HEK293T (cell line): ENCODE measurements around the gene TARBP1.
A peak's percentile ranks its signal among the peaks of the same experiment; 100 is the strongest.

Experiments used
- CTCF ChIA-PET: fragments of 350-600 bp; formaldehyde crosslinking; extraction: SDS; loops from one replicate; lab custom pipeline; 2021; ENCODE audit warnings: antibody characterized with exemption, inconsistent platforms; lab: Yijun Ruan, JAX
- POLR2A ChIA-PET: fragments of 350-600 bp; formaldehyde crosslinking; extraction: SDS; loops from one replicate; lab custom pipeline; 2020; ENCODE audit warnings: antibody characterized with exemption, inconsistent platforms; lab: Yijun Ruan, JAX
- DNase-seq: peaks from one replicate; pipeline ENCODE4 v3.0.0; 2012; ENCODE audit warnings: mixed read lengths; ENCODE audit errors: extremely low spot score
- ARNT ChIP-seq: fragments of 450-650 bp; IDR thresholded peaks from 2 replicates; pipeline ENCODE4 v1.6.1; 2017; ENCODE audit warnings: mild to moderate bottlenecking
- BHLHE40 ChIP-seq: fragments of 450-650 bp; IDR thresholded peaks from 2 replicates; pipeline ENCODE4 v1.6.1; 2016; ENCODE audit warnings: mild to moderate bottlenecking, moderate library complexity, borderline replicate concordance
- CTBP1 ChIP-seq: fragments of 450-650 bp; IDR thresholded peaks from 2 replicates; pipeline ENCODE4 v1.6.1; 2016; ENCODE audit warnings: borderline replicate concordance
- ELF4 ChIP-seq: fragments of 450-650 bp; IDR thresholded peaks from 2 replicates; pipeline ENCODE4 v1.6.1; 2017; ENCODE audit warnings: antibody characterized with exemption
- FOXA1 ChIP-seq: fragments of 450-650 bp; IDR thresholded peaks from 2 replicates; pipeline ENCODE4 v1.6.1; 2016; ENCODE audit warnings: mild to moderate bottlenecking
- FOXK2 ChIP-seq: fragments of 450-650 bp; IDR thresholded peaks from 2 replicates; pipeline ENCODE4 v1.6.1; 2016; ENCODE audit warnings: mild to moderate bottlenecking
- FOXM1 ChIP-seq: fragments of 450-650 bp; IDR thresholded peaks from 2 replicates; pipeline ENCODE4 v1.6.1; 2017; ENCODE audit warnings: mild to moderate bottlenecking, borderline replicate concordance
- HDGF ChIP-seq: fragments of 450-650 bp; IDR thresholded peaks from 2 replicates; pipeline ENCODE4 v1.6.1; 2017; ENCODE audit warnings: antibody characterized with exemption, borderline replicate concordance
- L3MBTL2 ChIP-seq: fragments of 450-650 bp; conservative IDR thresholded peaks from 2 replicates; pipeline ENCODE4 v1.6.1; 2016; ENCODE audit warnings: mild to moderate bottlenecking
- LEF1 ChIP-seq: fragments of 450-650 bp; IDR thresholded peaks from 2 replicates; pipeline ENCODE4 v1.6.1; 2017; ENCODE audit warnings: mild to moderate bottlenecking, borderline replicate concordance
- NFRKB ChIP-seq: fragments of 450-650 bp; IDR thresholded peaks from 2 replicates; pipeline ENCODE4 v1.6.1; 2016; ENCODE audit warnings: mild to moderate bottlenecking, moderate library complexity
- PKNOX1 ChIP-seq: fragments of 450-650 bp; IDR thresholded peaks from 2 replicates; pipeline ENCODE4 v1.6.1; 2016
- SP1 ChIP-seq: fragments of 450-650 bp; IDR thresholded peaks from 2 replicates; pipeline ENCODE4 v1.6.1; 2017
- SUZ12 ChIP-seq: fragments of 450-650 bp; IDR thresholded peaks from 2 replicates; pipeline ENCODE4 v1.6.1; 2016; ENCODE audit warnings: mild to moderate bottlenecking
- TARDBP ChIP-seq: fragments of 450-650 bp; IDR thresholded peaks from 2 replicates; pipeline ENCODE4 v1.6.1; 2016
- ZNF384 ChIP-seq: fragments of 450-650 bp; IDR thresholded peaks from 2 replicates; pipeline ENCODE4 v1.6.1; 2016

Gene TARBP1

GRCh38 chr1:234500269-234500668, 21.3 kb upstream of the TARBP1 start:
- no peak for DNase-seq
- ChIA-PET POLR2A (interaction anchor here (0.6 to 3.5 kb wide), 8 partner anchors 9 to 224 kb away, joined by 3 to 43 read pairs (median 5); partner anchors contain the start of gene IRF2BP2), CTCF (interaction anchor here (0.6 to 3.1 kb wide), 13 partner anchors 9 to 592 kb away, joined by 3 to 23 read pairs (median 7); no protein-coding TSS in a partner anchor)

GRCh38 chr1:234499943-234500245, 20.9 kb upstream of the TARBP1 start:
- TF ChIP-seq ZNF384 (no peak), SUZ12 (no peak), TARDBP (no peak), ARNT (no peak), FOXK2 (no peak), FOXM1 (no peak), L3MBTL2 (no peak), LEF1 (no peak), HDGF (no peak), ELF4 (no peak), CTBP1 (no peak), PKNOX1 (no peak), FOXA1 (no peak)
- ChIA-PET CTCF (interaction anchor here (0.6 to 3.1 kb wide), 26 partner anchors 9 to 603 kb away, joined by 3 to 23 read pairs (median 4); no protein-coding TSS in a partner anchor), POLR2A (interaction anchor here (1.0 to 3.5 kb wide), 7 partner anchors 9 to 112 kb away, joined by 3 to 43 read pairs (median 7); partner anchors contain the start of gene IRF2BP2)
- DNase-seq, result no peak

More at GRCh38 chr1:234500269-234500668, 21.3 kb upstream of the TARBP1 start:
- TF ChIP-seq ZNF384, result no peak
- TF ChIP-seq NFRKB, result no peak
- no peak for TF ChIP-seq ELF4
- TF ChIP-seq PKNOX1, result no peak
- TF ChIP-seq SP1, result no peak
- no peak for TF ChIP-seq SUZ12
- no peak for TF ChIP-seq TARDBP
- TF ChIP-seq FOXA1, result no peak
- TF ChIP-seq ARNT, result no peak
- no peak for TF ChIP-seq HDGF
- TF ChIP-seq FOXK2, result no peak
- TF ChIP-seq L3MBTL2, result no peak
- no peak for TF ChIP-seq CTBP1
- TF ChIP-seq LEF1, result no peak
- no peak for TF ChIP-seq FOXM1
- no peak for TF ChIP-seq BHLHE40

GRCh38 chr1:234499119-234499942, 20.4 kb upstream of the TARBP1 start:
- POLR2A ChIA-PET, result interaction anchor here (0.6 to 3.5 kb wide), 9 partner anchors 11 to 227 kb away, joined by 3 to 43 read pairs (median 4); partner anchors contain the start of gene IRF2BP2
- CTCF ChIA-PET, result interaction anchor here (0.5 to 3.1 kb wide), 33 partner anchors 9 to 604 kb away, joined by 3 to 23 read pairs (median 4); no protein-coding TSS in a partner anchor
- DNase-seq, result peak; percentile 91
- TF ChIP-seq FOXM1 (peak; percentile 49; the same call in 1 of the 2 replicates), ARNT (no peak), L3MBTL2 (peak; percentile 95)

GRCh38 chr1:234498448-234499118, 19.6 kb upstream of the TARBP1 start:
- POLR2A ChIA-PET, result interaction anchor here (0.6 to 3.5 kb wide), 9 partner anchors 11 to 228 kb away, joined by 3 to 43 read pairs (median 4); partner anchors contain the start of gene IRF2BP2
- TF ChIP-seq FOXM1 (no peak), SP1 (no peak), FOXK2 (no peak), CTBP1 (no peak), SUZ12 (no peak), FOXA1 (no peak), PKNOX1 (no peak), ZNF384 (no peak), TARDBP (no peak), LEF1 (no peak), BHLHE40 (no peak), HDGF (no peak), NFRKB (no peak), ARNT (no peak), L3MBTL2 (no peak), ELF4 (no peak)
- DNase-seq, result no peak
- CTCF ChIA-PET, result interaction anchor here (0.6 to 3.1 kb wide), 21 partner anchors 9 to 604 kb away, joined by 3 to 23 read pairs (median 5); no protein-coding TSS in a partner anchor

GRCh38 chr1:234497589-234497988, 18.6 kb upstream of the TARBP1 start:
- TF ChIP-seq LEF1, result no peak
- TF ChIP-seq TARDBP, result no peak
- TF ChIP-seq HDGF, result no peak
- TF ChIP-seq ARNT, result no peak
- no peak for TF ChIP-seq ZNF384
- no peak for TF ChIP-seq CTBP1
- TF ChIP-seq FOXA1, result no peak
- no peak for TF ChIP-seq SP1
- no peak for TF ChIP-seq ELF4
- TF ChIP-seq FOXK2, result no peak
- TF ChIP-seq BHLHE40, result no peak
- POLR2A ChIA-PET, result no interaction called here
- DNase-seq, result no peak
- CTCF ChIA-PET, result no interaction called here
